NCI-H345 (cell line): ENCODE results near the gene MICOS13.

Experiments
- DNase-seq: peaks from one replicate; lab custom pipeline; 2025; lab: John Stamatoyannopoulos, UW

Gene MICOS13

GRCh38 chr19:5628461-5628860 lies 51.9 kb downstream of the MICOS13 start:
- DNase-seq, result no peak
